ENCODE data around the gene FAM131C.

- TF ChIP-seq YY1 (IDR thresholded peaks at IDR 0.05; ENCODE audit: insufficient read depth, insufficient read length) = no peak
- TF ChIP-seq ZNF274 (IDR thresholded peaks at IDR 0.05; ENCODE audit: low read depth, low read length) = no peak
- TF ChIP-seq SUZ12 (IDR thresholded peaks at IDR 0.05; ENCODE audit: extremely low read depth, insufficient read depth, insufficient read length) = no peak
Measured at GRCh38 chr1:16053781-16054502, 19.5 kb downstream of the FAM131C start.
